Subcutaneous abdominal adipose tissue (tissue), 5 donors: ENCODE results near the gene PTPN20.

Source experiments
- H3K27ac ChIP-seq: one replicate; pipeline ENCODE4 v1.7.0; 2013; ENCODE audit warnings: low read depth, mild to moderate bottlenecking, inconsistent platforms, low read length, moderate library complexity
- H3K27me3 ChIP-seq, 5 donors: one replicate each; pipeline ENCODE4 v1.7.0; 2013; ENCODE audit warnings: low read length in 5 of 5, inconsistent platforms in 1 of 5; ENCODE audit not compliant: control insufficient read depth in 5 of 5, insufficient read depth in 4 of 5
- H3K36me3 ChIP-seq, 5 donors: one replicate each; pipeline ENCODE4 v1.7.0; 2013; ENCODE audit warnings: low read length in 5 of 5; ENCODE audit not compliant: control insufficient read depth in 5 of 5, insufficient read depth in 5 of 5
- H3K4me1 ChIP-seq, 5 donors: one replicate each; pipeline ENCODE4 v1.7.0; 2013; ENCODE audit warnings: low read length in 5 of 5, mild to moderate bottlenecking in 3 of 5, moderate library complexity in 1 of 5; ENCODE audit not compliant: control insufficient read depth in 5 of 5, insufficient read depth in 5 of 5
- H3K4me3 ChIP-seq, 5 donors: one replicate each; pipeline ENCODE4 v1.7.0; 2013; ENCODE audit warnings: low read length in 5 of 5, low read depth in 1 of 5
- H3K9ac ChIP-seq, 5 donors: one replicate each; pipeline ENCODE4 v1.7.0; 2013; ENCODE audit warnings: low read length in 5 of 5, mild to moderate bottlenecking in 4 of 5, moderate library complexity in 3 of 5
- H3K9me3 ChIP-seq, 5 donors: one replicate each; pipeline ENCODE4 v1.7.0; 2013; ENCODE audit warnings: low read length in 5 of 5; ENCODE audit not compliant: control insufficient read depth in 5 of 5
- donor health status: healthy.
- donor health status: healthy.
- donor health status: healthy.
- donor health status: healthy.
- donor health status: healthy.

PTPN20 gene

DNA sequence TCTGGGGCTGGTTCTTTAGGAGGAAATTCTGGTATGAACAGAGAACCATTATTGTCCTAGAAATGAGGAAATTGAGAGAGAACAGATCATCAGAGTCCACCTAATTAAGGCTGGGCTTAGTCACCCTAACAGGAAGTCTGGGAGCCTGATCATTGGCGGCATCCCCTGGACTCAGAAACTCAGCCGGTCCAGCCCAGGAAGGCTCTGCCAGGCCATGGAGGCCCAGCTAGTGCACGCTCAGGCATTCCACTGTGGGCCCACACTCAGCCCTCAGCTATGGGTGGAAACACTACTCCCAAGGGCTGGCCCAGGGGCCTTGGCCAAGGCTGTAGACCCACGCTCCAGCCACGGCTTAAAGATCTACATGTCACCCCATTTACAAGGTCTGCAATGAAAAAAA, 109.2 kb downstream of the PTPN20 start:
- Histone ChIP-seq H3K4me3 (no peak overlapping the region), H3K4me1 (peaks cover 7 to 29% (median 19%) of the 10 kb centered on the region in 5 donors), H3K27ac (no peak overlapping the region)

DNA sequence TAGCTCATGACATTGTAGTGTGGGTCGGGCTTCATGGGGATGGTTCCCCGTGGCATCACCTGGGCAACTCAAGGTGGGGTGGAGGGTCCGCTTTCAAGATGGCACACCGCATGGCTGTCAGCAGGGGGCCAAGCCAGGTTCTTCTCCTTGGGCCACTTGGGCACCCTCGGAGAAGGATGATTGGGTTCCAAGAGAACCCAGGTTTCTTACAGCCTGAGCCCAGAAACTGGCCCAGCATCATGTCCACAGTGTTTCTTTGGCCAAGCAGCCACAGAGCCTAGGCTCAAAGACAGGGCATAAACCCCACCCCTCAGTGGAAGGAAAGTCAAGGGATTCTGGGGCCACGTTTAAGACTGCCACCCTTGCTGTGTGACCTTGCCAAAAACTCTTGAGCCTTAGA, 110.6 kb downstream of the PTPN20 start:
- Histone ChIP-seq H3K4me1 (peaks cover 6 to 30% (median 19%) of the 10 kb centered on the region in 5 donors), H3K9ac (no peak overlapping the region), H3K9me3 (no peaks in the 10 kb centered on the region), H3K4me3 (no peak overlapping the region), H3K27ac (no peak overlapping the region), H3K27me3 (no peaks in the 10 kb centered on the region), H3K36me3 (no peaks in the 10 kb centered on the region)

More for the DNA sequence above, 109.2 kb downstream of the PTPN20 start:
- Histone ChIP-seq H3K9me3 (no peaks in the 10 kb centered on the region), H3K27me3 (no peaks in the 10 kb centered on the region), H3K36me3 (no peaks in the 10 kb centered on the region), H3K9ac (no peak overlapping the region)

DNA sequence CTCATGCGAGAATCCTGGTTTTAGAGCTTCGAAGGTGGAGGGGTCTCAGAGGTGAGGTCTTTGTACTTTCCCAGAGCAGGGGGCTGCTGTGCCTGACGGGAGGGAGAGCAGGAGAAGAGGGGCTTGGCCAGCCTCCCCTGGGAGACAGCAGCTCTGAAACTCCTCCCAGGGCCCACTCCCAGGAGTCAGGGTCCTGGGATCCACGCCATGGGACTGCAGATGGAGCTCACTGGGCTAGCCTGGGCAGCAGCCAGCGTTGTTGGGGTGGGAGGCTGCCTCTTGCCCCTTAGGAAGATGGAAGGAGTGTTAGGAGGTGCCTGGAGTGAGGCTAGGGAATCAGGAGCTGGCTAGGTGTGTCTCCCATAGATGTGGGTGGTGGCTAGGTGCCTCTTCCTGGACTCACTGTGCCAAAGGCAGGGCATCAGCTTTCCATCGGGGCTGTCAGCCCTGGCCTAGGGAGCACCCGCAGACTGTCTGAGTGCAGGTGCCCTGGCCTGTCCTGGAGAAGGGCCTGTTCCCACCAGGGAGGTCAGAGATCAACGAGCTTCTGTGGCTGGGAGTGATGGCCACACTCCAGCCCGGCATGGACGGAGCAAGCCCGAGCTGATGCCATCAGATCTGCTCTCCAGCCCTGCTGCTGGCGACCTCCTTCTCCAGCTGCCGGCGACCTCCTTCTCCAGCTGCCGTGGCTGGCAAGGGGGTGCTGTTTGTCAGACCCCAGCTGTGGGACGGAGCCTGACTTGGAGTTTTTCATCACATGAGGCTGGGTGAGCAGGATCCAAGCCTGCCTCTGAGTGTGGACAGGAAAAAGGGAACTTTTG, 111.3 kb downstream of the PTPN20 start:
- no peak overlapping the region for H3K27ac ChIP-seq
- no peaks in the 10 kb centered on the region for H3K9me3 ChIP-seq
- no peaks in the 10 kb centered on the region for H3K36me3 ChIP-seq
- no peaks in the 10 kb centered on the region for H3K27me3 ChIP-seq
- no peak overlapping the region for H3K4me3 ChIP-seq
- H3K4me1 ChIP-seq: peaks cover 6 to 32% (median 19%) of the 10 kb centered on the region in 5 donors
- H3K9ac ChIP-seq: no peak overlapping the region

DNA sequence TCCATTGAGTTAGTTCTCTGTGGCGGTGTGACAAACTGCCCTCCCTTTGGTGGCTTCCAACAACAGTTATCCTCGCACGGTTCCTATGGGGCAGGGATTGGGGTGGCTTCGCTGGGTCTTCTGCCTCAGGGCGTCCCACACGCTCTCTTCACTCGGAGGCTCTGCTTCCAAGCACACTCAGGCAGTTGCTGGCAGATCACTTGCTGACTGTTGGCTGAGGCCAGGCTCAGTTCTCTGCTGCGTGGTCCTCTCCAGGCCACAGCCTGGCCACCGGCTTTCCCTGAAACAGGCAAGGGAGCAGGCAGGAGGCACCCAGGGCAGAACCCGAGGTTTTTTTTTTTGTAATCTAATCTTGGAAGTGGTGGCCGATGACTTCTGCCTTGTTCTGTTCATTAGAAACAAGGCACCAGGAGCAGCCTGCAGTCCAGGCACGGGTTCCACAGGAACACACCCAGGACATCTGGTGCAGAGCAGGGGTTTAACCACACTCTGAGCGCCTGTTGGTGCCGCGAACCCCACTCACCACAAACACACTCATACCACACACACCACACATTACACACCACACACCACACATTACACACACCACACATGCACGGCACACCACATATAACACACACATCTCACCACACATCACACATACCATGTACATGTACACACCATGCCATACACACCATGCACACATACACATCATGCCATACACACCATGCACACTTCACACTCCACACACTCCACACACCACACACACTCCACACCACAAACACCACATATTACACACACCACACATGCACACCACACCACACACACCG, 112.2 kb downstream of the PTPN20 start:
- Histone ChIP-seq H3K9ac (no peak overlapping the region), H3K4me3 (no peak overlapping the region), H3K9me3 (no peaks in the 10 kb centered on the region), H3K27ac (no peak overlapping the region), H3K4me1 (peaks cover 6 to 32% (median 19%) of the 10 kb centered on the region in 5 donors), H3K27me3 (peaks cover 0 to 2% (median 0%) of the 10 kb centered on the region in 5 donors), H3K36me3 (no peaks in the 10 kb centered on the region)

DNA sequence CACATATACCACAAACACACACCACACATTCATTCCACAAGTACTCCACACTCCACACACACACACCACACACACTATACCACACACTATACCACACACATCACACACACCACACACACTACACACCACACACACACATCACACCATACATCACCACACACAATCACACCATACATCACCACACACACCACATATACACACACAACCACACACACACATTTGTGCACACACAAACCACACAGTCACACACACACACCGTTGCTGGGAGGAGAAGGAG, 112.8 kb downstream of the PTPN20 start:
- Histone ChIP-seq H3K9ac (no peak overlapping the region), H3K27me3 (peaks cover 0 to 3% (median 0%) of the 10 kb centered on the region in 5 donors), H3K4me3 (no peak overlapping the region), H3K27ac (no peak overlapping the region), H3K9me3 (no peaks in the 10 kb centered on the region), H3K36me3 (no peaks in the 10 kb centered on the region), H3K4me1 (peaks cover 6 to 32% (median 19%) of the 10 kb centered on the region in 5 donors)

DNA sequence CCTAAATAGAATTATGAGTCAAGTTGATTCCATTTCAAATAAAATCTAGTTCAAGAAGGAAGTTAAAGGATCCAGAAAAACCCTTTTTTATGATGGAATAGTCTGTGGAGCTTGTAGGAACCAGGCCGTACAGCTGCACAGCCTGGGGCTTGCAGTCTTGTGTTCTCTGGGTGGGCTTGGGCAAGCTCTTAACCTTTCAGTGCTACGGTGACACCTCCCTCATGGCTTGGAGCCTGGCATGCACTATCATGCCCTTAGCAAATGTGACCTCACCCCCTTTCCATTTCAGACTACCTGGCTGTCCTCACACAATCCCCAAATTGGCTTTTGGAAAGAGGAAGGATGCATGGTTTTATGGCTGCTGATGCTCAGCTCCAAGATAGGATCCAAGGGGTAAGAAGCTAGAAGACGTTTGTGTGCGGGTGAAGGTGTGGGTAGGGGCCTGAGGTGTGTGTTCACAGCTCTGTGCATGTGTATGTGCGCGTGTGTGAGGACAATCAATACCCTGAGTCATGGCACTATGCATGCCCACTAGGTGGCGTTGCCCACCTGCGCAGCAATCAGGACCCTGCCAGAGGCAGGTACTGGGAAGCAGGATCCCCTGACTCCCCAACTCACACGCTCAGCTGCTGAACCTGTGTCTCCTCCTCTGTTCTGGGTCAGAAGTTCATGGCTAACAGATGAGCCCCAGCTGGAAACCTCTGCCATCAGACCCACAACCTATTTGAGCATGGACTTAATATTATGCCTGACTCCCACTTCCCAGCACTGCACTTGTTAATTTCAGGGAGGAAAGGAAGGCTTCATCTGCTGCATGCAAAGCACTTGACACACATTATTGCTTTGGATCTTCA, 113.4 kb downstream of the PTPN20 start:
- Histone ChIP-seq H3K27me3 (peaks cover 0 to 3% (median 0%) of the 10 kb centered on the region in 5 donors), H3K4me1 (peaks cover 6 to 37% (median 25%) of the 10 kb centered on the region in 5 donors), H3K9ac (no peak overlapping the region), H3K36me3 (no peaks in the 10 kb centered on the region), H3K9me3 (no peaks in the 10 kb centered on the region), H3K4me3 (no peak overlapping the region), H3K27ac (no peak overlapping the region)

DNA sequence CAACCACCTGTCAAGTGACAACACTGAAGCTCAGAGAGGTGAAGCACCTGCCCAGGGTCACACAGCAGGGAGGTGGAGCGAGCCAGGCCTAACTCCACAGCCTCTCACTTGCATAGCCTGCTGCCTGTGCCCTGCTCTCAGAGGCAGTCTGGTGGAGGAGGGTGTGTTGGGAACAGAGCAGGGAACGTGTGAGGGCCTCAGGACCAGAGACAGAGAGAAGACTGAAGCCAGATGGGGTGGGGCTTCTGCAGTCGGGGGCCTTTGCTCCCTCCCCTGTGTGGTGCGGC, 114.0 kb downstream of the PTPN20 start:
- peaks cover 6 to 43% (median 28%) of the 10 kb centered on the region in 5 donors for H3K4me1 ChIP-seq
- H3K27me3 ChIP-seq: peaks cover 0 to 3% (median 0%) of the 10 kb centered on the region in 5 donors
- no peak overlapping the region for H3K27ac ChIP-seq

DNA sequence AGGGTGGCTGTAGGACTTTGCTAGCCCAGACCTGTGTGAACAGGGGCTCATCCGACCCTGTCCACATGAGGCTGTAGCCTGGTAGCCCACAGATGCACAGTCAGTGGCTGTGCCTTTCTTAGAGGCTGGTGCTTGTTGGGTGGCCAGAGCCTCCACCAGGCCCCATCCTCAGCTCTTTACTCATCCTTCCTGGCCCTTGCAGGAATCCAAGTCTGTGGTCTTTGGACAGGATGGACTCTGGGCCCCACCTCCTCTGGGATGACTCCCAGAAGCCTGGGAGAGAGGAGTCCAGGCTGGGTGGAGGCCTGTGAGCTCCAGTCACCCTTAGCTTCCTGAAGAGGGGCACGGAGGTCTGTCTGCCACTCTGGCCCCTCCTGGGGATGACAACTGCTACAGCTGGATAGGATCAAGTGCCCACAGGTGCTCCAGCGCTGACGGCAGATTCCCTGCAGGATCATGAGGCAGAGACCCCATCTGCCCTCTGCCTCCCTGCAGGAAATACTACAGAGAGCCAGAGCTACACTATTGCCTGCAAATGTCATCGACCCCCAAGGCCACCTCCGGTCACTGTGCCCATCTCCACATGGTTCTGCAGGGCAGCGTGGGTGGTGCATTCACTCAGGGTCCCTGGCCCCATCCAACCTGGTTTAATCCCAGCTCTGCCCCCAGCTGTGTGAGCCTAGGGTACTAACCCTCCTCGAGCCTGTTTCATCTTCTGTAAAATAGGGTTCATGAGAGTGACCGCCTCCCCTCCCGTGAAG, 114.5 kb downstream of the PTPN20 start:
- Histone ChIP-seq H3K4me1 (peaks cover 6 to 48% (median 28%) of the 10 kb centered on the region in 5 donors), H3K9ac (no peak overlapping the region), H3K27ac (no peak overlapping the region), H3K36me3 (no peaks in the 10 kb centered on the region), H3K4me3 (no peak overlapping the region), H3K9me3 (no peaks in the 10 kb centered on the region), H3K27me3 (peaks cover 0 to 3% (median 0%) of the 10 kb centered on the region in 5 donors)

More for the DNA sequence above, 114.0 kb downstream of the PTPN20 start:
- no peak overlapping the region for H3K9ac ChIP-seq
- no peaks in the 10 kb centered on the region for H3K36me3 ChIP-seq
- no peaks in the 10 kb centered on the region for H3K9me3 ChIP-seq
- no peak overlapping the region for H3K4me3 ChIP-seq

DNA sequence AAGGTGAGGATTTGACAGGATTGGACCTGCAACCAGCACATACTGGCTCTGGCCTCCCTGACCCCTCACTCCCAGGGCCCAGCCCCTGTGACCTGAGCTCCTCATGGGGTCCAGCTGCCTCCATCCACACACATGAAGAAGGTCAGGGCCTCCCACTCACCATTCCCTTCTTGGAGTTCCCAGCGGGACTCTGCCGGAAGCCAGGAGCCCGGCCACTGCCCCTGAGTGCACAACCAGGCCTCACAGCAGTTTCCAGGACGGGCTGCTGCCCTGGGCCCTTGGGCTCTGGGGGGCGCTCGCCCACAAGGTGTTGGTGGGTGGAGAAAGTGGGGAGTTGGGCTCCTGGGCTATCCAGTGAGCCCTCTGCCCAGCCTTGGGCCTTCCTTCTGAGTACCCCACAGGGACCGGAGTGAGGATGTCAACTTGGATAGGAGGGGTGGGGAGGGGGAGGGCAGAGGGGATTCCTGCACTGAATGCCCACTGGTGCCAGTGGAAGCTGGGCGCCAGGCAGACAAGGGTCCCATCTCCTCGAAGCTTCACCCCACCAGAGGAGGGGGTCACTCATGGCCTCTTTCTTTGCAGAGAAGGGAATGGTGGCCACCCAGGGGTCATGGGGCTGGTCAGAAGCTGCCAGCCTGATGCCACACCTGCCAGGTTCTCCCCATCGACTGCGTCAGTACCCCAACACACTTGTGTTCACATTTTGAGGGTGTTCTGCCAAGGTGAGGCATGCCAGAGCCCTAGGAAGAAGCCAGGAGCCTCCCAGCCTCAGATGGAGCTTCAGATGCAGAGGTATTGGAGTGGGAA, 115.3 kb downstream of the PTPN20 start:
- Histone ChIP-seq H3K9me3 (no peaks in the 10 kb centered on the region), H3K4me3 (no peak overlapping the region), H3K36me3 (no peaks in the 10 kb centered on the region), H3K4me1 (peaks cover 10 to 55% (median 33%) of the 10 kb centered on the region in 5 donors), H3K27me3 (peaks cover 0 to 3% (median 0%) of the 10 kb centered on the region in 5 donors), H3K27ac (no peak overlapping the region), H3K9ac (no peak overlapping the region)
